ENCODE measurements around the gene UNC93A. TPM values are rescaled to one million over a fixed set of nuclear protein-coding genes. Genes with fewer than 3 reads are reported as not detected.

The UNC93A gene
- total RNA-seq, 6 experiments from 2014 or later: not detected

DNA sequence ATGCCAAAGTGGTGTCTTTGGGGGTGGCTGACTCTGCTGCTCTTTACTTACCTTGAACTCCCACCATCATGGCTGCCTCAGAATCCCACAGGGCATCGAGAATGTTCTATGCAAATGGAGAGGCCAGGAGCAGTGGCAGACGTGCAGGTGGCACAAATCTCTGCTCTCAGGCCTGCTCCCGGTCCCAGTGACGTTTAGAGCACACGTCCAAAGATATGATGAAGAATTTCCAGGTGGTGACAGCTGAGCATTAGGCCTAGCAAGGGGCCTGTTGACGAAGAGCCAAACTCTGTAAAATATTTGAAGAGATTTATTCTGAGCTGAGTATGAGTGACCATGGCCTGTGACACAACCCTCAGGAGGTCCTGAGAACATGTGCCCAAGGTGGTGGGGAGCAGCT is 19.0 kb upstream of the UNC93A start:
- DNase-seq: no peak
- Mint-ChIP-seq H3K4me1 (ENCODE audit: low read depth) (no peaks in the 10 kb centered on the region), H3K4me3 (no peak overlapping the region), H3K36me3 (ENCODE audit: low read depth) (peaks cover 8% of the 10 kb centered on the region; the same call in 1 of the 2 replicates), H3K9me3 (peaks cover 71% of the 10 kb centered on the region), H3K27me3 (ENCODE audit: insufficient read depth) (peaks cover 3% of the 10 kb centered on the region; the same call in 1 of the 2 replicates), H3K27ac (no peak overlapping the region)
- TF ChIP-seq, protein P1, sequence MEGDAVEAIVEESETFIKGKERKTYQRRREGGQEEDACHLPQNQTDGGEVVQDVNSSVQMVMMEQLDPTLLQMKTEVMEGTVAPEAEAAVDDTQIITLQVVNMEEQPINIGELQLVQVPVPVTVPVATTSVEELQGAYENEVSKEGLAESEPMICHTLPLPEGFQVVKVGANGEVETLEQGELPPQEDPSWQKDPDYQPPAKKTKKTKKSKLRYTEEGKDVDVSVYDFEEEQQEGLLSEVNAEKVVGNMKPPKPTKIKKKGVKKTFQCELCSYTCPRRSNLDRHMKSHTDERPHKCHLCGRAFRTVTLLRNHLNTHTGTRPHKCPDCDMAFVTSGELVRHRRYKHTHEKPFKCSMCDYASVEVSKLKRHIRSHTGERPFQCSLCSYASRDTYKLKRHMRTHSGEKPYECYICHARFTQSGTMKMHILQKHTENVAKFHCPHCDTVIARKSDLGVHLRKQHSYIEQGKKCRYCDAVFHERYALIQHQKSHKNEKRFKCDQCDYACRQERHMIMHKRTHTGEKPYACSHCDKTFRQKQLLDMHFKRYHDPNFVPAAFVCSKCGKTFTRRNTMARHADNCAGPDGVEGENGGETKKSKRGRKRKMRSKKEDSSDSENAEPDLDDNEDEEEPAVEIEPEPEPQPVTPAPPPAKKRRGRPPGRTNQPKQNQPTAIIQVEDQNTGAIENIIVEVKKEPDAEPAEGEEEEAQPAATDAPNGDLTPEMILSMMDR (IDR thresholded peaks at IDR 0.05): no peak

DNA sequence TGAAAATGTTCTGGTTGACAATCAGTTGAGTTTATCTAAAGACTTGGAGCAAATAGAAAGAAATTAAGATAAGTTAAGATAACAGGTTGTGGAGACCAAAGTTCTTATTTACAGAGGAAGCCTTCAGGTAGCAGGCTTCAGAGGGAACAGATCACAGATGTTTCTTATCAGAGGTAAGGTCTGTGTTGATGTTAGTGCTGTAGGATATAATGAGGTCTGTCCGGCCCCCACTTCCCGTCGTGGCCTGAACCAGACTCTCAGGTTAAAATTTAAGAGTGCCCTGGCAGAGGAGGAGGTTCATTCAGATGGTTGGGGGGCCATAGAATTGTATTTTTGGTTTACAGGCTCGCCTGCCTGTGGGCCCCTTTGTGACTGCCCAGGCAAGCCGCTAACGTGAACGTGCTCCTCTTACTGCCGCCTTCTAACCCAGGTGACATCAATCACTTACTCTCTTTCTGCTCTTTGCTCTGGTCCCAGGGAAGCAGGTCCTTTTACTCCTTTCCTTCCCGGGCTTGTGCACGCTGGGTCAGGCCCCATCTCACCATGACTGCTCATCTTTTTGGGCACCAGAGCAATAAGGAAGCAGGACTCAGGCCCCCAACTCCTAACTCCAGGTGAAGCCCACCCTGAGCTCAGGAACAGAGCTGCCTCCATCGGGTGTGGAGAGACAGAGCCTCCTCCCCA is 18.3 kb upstream of the UNC93A start:
- Mint-ChIP-seq H3K27me3 (ENCODE audit: insufficient read depth) (peaks cover under 1% of the 10 kb centered on the region), H3K4me1 (ENCODE audit: low read depth) (no peaks in the 10 kb centered on the region), H3K9me3 (peaks cover 71% of the 10 kb centered on the region), H3K27ac (no peak overlapping the region), H3K4me3 (no peak overlapping the region), H3K36me3 (ENCODE audit: low read depth) (peaks cover 14% of the 10 kb centered on the region)
- TF ChIP-seq, protein P1 (IDR thresholded peaks at IDR 0.05): no peak
- DNase-seq: no peak

DNA sequence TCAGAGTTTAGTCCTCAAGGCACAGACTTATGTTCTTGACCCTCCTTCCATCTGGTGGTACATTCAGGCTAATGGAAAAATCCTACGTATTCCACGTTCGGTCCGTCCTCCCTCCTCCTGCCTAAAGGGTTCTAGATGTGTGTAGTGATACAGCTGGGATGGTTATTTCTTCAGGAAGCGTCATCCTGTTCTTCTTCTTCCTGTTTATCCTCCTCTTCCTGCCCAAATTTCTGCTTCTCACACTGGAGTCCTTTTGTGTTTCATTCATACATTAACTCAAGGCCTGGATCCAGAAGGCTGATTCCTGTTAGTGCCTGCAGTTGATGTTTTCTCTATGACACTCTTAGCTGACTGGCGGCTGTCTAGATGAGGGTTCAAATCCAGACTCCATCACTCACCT is 16.8 kb upstream of the UNC93A start:
- TF ChIP-seq, protein P1 (IDR thresholded peaks at IDR 0.05): no peak
- Mint-ChIP-seq H3K27ac (no peak overlapping the region), H3K27me3 (ENCODE audit: insufficient read depth) (no peaks in the 10 kb centered on the region; the same call in 1 of the 2 replicates), H3K36me3 (ENCODE audit: low read depth) (peaks cover 14% of the 10 kb centered on the region), H3K4me1 (ENCODE audit: low read depth) (no peaks in the 10 kb centered on the region), H3K4me3 (no peak overlapping the region), H3K9me3 (peaks cover 68% of the 10 kb centered on the region)
- no peak for DNase-seq

DNA sequence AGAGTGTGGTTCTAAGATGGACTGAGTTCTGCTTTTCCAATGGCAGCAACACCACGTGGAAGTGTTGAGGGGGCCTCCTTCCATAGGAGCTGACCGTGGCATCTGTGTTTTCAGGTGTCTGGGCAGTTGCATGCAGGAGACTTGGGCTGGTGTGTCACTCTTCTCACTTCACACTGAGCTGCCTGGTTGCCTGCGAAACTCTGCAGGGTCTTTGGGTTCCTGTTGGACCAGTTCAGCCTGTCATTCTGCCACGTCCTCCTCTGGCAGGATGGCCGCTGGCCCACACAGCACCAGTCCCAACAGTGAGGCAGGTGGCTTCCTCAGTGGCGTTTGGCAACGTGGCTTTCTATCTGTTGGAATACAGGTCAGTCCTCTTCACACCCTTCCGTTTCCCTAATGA is 16.1 kb upstream of the UNC93A start:
- DNase-seq: no peak
- Mint-ChIP-seq H3K9me3 (peaks cover 71% of the 10 kb centered on the region), H3K27ac (no peak overlapping the region), H3K4me1 (ENCODE audit: low read depth) (no peaks in the 10 kb centered on the region), H3K36me3 (ENCODE audit: low read depth) (peaks cover 14% of the 10 kb centered on the region), H3K4me3 (no peak overlapping the region), H3K27me3 (ENCODE audit: insufficient read depth) (no peaks in the 10 kb centered on the region; the same call in 1 of the 2 replicates)
- TF ChIP-seq, protein P1 (IDR thresholded peaks at IDR 0.05): no peak

DNA sequence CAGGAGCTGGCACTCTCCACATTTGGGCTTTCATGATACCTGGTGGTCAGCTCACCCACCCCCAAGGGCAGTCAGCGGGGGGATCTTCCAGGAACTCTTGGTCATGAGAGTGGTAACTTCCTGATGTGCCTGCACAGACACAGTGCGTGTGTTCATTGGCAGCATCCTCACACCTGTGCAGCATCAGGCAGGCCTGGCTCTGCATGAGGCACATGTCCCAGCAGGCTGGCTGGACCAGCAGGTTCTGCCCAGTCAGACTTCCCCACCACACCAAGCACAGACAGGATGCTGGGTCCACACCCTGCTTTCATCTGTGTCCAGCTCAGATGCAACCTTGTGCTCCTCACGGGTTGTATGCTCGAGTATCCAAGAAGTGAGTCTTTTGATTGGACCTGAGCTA is 15.7 kb upstream of the UNC93A start:
- H3K27me3 Mint-ChIP-seq (ENCODE audit: insufficient read depth): no peaks in the 10 kb centered on the region; the same call in 1 of the 2 replicates
- TF ChIP-seq, protein P1 (IDR thresholded peaks at IDR 0.05): no peak
- H3K4me3 Mint-ChIP-seq: no peak overlapping the region
- peaks cover 9% of the 10 kb centered on the region for H3K36me3 Mint-ChIP-seq (ENCODE audit: low read depth)
- no peaks in the 10 kb centered on the region for H3K4me1 Mint-ChIP-seq (ENCODE audit: low read depth)
- H3K9me3 Mint-ChIP-seq: peaks cover 67% of the 10 kb centered on the region
- no peak for DNase-seq
- H3K27ac Mint-ChIP-seq: no peak overlapping the region
